Measurements from ENCODE around the gene SLC6A11. TPM values are rescaled to one million over a fixed set of nuclear protein-coding genes. Genes with fewer than 3 reads are reported as not detected.

The SLC6A11 gene
- total and polyA plus RNA-seq, 4 donors: 0.02 to 0.09 TPM; not detected in 2

DNA sequence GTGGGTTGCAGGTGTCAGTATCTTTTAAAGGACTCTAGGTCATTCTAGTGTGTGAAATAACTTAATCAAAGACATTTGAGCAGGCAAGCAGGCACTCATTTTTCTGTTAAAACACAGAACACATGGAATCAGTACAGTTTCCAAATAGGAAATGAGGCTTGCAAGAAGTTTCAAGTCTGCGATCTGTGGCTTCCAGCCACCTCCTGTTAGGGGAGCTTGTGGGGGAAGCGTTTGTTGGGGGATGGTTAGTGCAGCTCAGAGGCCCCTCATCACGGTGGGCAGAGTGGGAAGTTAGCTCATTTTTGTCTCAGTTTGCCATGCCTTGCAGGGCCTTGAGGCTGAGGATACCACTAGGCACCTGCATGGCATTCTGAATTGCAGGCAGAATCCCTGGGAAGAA lies 59.9 kb downstream of the SLC6A11 start:
- H3K9me3 ChIP-seq (ENCODE audit: control insufficient read depth in 4 of 4, insufficient read depth in 3 of 4, low read length in 3 of 4): peaks cover 0 to 1% (median 0%) of the 10 kb centered on the region in 4 donors
- DNase-seq (no peak), ATAC-seq (ENCODE audit: insufficient read depth, low FRiP score) (no peak)
- no peak overlapping the region for H3K4me3 ChIP-seq
- 16 to 31% methylated on average over 3 of the region's 3 CpGs for WGBS, 2 donors
- H3K9ac ChIP-seq (ENCODE audit: insufficient read depth in 1 of 2, low read length in 2 of 2): no peak overlapping the region
- H3K4me1 ChIP-seq (ENCODE audit: control insufficient read depth in 5 of 5, insufficient read depth in 5 of 5, low read length in 5 of 5): no peaks in the 10 kb centered on the region
- H3K36me3 ChIP-seq (ENCODE audit: control insufficient read depth in 4 of 4, insufficient read depth in 4 of 4, low read length in 4 of 4): no peaks in the 10 kb centered on the region
- H3K27me3 ChIP-seq (ENCODE audit: control insufficient read depth in 3 of 3, insufficient read depth in 3 of 3, low read length in 2 of 3): no peaks in the 10 kb centered on the region
- no peak overlapping the region for H3K27ac ChIP-seq (ENCODE audit: low read depth in 1 of 2, low read length in 1 of 2)
- TF ChIP-seq, protein P1, sequence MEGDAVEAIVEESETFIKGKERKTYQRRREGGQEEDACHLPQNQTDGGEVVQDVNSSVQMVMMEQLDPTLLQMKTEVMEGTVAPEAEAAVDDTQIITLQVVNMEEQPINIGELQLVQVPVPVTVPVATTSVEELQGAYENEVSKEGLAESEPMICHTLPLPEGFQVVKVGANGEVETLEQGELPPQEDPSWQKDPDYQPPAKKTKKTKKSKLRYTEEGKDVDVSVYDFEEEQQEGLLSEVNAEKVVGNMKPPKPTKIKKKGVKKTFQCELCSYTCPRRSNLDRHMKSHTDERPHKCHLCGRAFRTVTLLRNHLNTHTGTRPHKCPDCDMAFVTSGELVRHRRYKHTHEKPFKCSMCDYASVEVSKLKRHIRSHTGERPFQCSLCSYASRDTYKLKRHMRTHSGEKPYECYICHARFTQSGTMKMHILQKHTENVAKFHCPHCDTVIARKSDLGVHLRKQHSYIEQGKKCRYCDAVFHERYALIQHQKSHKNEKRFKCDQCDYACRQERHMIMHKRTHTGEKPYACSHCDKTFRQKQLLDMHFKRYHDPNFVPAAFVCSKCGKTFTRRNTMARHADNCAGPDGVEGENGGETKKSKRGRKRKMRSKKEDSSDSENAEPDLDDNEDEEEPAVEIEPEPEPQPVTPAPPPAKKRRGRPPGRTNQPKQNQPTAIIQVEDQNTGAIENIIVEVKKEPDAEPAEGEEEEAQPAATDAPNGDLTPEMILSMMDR (IDR thresholded peaks at IDR 0.05; ENCODE audit: control extremely low read depth, extremely low read depth): no peak

GRCh38 chr3:10876661-10877060 lies 60.6 kb downstream of the SLC6A11 start:
- H3K27me3 ChIP-seq (ENCODE audit: control insufficient read depth in 3 of 3, insufficient read depth in 3 of 3, low read length in 2 of 3): no peaks in the 10 kb centered on the region
- 29 to 48% methylated on average over 4 of the region's 4 CpGs for WGBS, 2 donors
- ATAC-seq (ENCODE audit: insufficient read depth, low FRiP score) (no peak), DNase-seq (no peak)
- peaks cover 0 to 1% (median 0%) of the 10 kb centered on the region in 4 donors for H3K9me3 ChIP-seq (ENCODE audit: control insufficient read depth in 4 of 4, insufficient read depth in 3 of 4, low read length in 3 of 4)
- no peaks in the 10 kb centered on the region for H3K36me3 ChIP-seq (ENCODE audit: control insufficient read depth in 4 of 4, insufficient read depth in 4 of 4, low read length in 4 of 4)
- TF ChIP-seq, protein P1 (IDR thresholded peaks at IDR 0.05; ENCODE audit: control extremely low read depth, extremely low read depth): no peak
- H3K4me1 ChIP-seq (ENCODE audit: control insufficient read depth in 5 of 5, insufficient read depth in 5 of 5, low read length in 5 of 5): no peaks in the 10 kb centered on the region
- no peak overlapping the region for H3K9ac ChIP-seq (ENCODE audit: insufficient read depth in 1 of 2, low read length in 2 of 2)
- H3K27ac ChIP-seq (ENCODE audit: low read depth in 1 of 2, low read length in 1 of 2): no peak overlapping the region
- H3K4me3 ChIP-seq: no peak overlapping the region

- Histone ChIP-seq H3K4me1 (ENCODE audit: control insufficient read depth in 5 of 5, insufficient read depth in 5 of 5, low read length in 5 of 5) (no peaks in the 10 kb centered on the region), H3K27ac (ENCODE audit: low read depth in 1 of 2, low read length in 1 of 2) (no peak overlapping the region), H3K9ac (ENCODE audit: insufficient read depth in 1 of 2, low read length in 2 of 2) (no peak overlapping the region), H3K9me3 (ENCODE audit: control insufficient read depth in 4 of 4, insufficient read depth in 3 of 4, low read length in 3 of 4) (no peaks in the 10 kb centered on the region), H3K4me3 (no peak overlapping the region), H3K27me3 (ENCODE audit: control insufficient read depth in 3 of 3, insufficient read depth in 3 of 3, low read length in 2 of 3) (peaks cover 0 to 7% (median 0%) of the 10 kb centered on the region in 3 donors), H3K36me3 (ENCODE audit: control insufficient read depth in 4 of 4, insufficient read depth in 4 of 4, low read length in 4 of 4) (no peaks in the 10 kb centered on the region)
- no peak for ATAC-seq (ENCODE audit: insufficient read depth, low FRiP score)
- WGBS, 2 donors: 79 to 83% methylated on average over 14 of the region's 14 CpGs
- TF ChIP-seq, protein P1 (IDR thresholded peaks at IDR 0.05; ENCODE audit: control extremely low read depth, extremely low read depth): no peak
- DNase-seq: no peak
These were observed 66.8 kb downstream of the SLC6A11 start for GRCh38 chr3:10882851-10883250.

Data from lung (tissue), 12 donors.